ENCODE data around the gene BMP2.

BMP2 gene

GRCh38 chr20:6767536-6768227, at the start of gene BMP2:
Gene BMP2, plus strand, starts transcription at chr20:6767686. Its CDS starts 2,441 bp downstream, at chr20:6770127.
- Mint-ChIP-seq H3K27me3 (peaks cover 75% of the 10 kb centered on the region), H3K36me3 (ENCODE audit: low read depth) (no peaks in the 10 kb centered on the region), H3K9me3 (no peaks in the 10 kb centered on the region), H3K4me3 (peak within 1 kb of the TSS; percentile 78), H3K4me1 (ENCODE audit: low read depth) (peaks cover 17% of the 10 kb centered on the region), H3K27ac (no peak within 1 kb of the TSS)
- intact Hi-C loops (cut with micrococcal nuclease), result loop anchor here (2.0 to 5.0 kb wide), 3 partner anchors 65 to 520 kb away; no protein-coding TSS in a partner anchor

- intact Hi-C loops (cut with micrococcal nuclease), result no loop called here
- no peaks in the 10 kb centered on the region for H3K36me3 Mint-ChIP-seq (ENCODE audit: low read depth)
- peaks cover 33% of the 10 kb centered on the region for H3K27me3 Mint-ChIP-seq
- H3K9me3 Mint-ChIP-seq, result peaks cover 16% of the 10 kb centered on the region
- peak overlapping the region; percentile 40 for H3K27ac Mint-ChIP-seq
- H3K4me3 Mint-ChIP-seq, result no peak overlapping the region
- H3K4me1 Mint-ChIP-seq (ENCODE audit: low read depth), result peaks cover 22% of the 10 kb centered on the region
Measured at GRCh38 chr20:6718662-6719368, 48.7 kb upstream of the BMP2 start.

DNA sequence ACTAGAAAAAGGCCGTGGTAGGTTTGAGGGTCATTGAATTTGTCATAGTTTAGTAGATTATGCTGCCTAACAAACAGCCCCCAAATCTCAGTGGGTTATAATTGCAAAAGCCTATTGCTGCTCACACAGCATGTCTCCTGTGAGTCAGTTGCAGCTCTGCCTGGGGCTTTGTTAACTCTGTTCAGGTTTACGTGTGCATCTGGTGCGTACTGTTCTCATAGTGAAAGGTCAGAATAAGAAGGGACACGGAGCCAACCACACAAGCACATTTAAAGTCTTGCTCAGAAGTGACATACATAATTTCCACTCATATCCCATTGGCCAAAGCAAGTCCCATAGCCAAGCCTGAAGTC, 48.1 kb upstream of the BMP2 start:
- no peak overlapping the region for H3K4me3 Mint-ChIP-seq
- no peak overlapping the region for H3K27ac Mint-ChIP-seq
- intact Hi-C loops (cut with micrococcal nuclease), result no loop called here
- H3K27me3 Mint-ChIP-seq, result peaks cover 35% of the 10 kb centered on the region
- H3K4me1 Mint-ChIP-seq (ENCODE audit: low read depth), result peaks cover 22% of the 10 kb centered on the region
- no peaks in the 10 kb centered on the region for H3K36me3 Mint-ChIP-seq (ENCODE audit: low read depth)
- H3K9me3 Mint-ChIP-seq, result peaks cover 16% of the 10 kb centered on the region

GRCh38 chr20:6726761-6727160, 40.7 kb upstream of the BMP2 start:
- H3K4me1 Mint-ChIP-seq (ENCODE audit: low read depth), result no peaks in the 10 kb centered on the region
- H3K36me3 Mint-ChIP-seq (ENCODE audit: low read depth), result no peaks in the 10 kb centered on the region
- intact Hi-C loops (cut with micrococcal nuclease), result no loop called here
- peaks cover 11% of the 10 kb centered on the region for H3K27me3 Mint-ChIP-seq
- no peak overlapping the region for H3K4me3 Mint-ChIP-seq
- no peak overlapping the region for H3K27ac Mint-ChIP-seq
- no peaks in the 10 kb centered on the region for H3K9me3 Mint-ChIP-seq

DNA sequence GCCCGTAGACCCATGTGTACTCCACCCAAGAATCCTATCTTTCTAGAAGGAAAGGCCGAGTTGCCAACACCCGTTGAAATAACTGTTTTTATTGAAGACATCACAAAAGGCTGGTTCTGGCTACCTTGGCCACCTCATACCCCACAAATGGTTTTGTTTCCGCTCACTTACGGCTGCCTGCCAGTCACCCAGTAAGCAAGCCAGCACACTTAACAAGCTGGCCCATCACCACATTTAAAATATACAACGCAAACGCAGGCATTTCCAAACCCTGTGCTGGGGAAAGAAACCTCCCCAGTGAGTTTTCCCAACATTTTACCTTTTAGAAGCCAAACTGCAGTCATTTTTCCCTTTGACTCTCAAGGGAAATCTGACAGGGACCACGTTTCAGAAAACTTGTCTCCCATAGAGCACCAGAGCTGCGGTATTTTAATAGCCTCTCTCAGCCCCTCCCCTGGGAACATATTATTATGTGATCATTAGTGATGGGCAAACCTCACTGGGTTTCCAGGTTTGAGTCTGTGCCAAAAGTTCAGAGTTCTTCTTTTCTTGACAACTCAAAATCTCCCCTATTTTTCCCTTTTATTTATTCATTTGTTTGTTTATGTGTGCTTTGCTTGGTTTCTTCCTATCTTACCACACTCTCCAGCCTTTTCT, 36.7 kb upstream of the BMP2 start:
- H3K9me3 Mint-ChIP-seq, result no peaks in the 10 kb centered on the region
- intact Hi-C loops (cut with micrococcal nuclease), result no loop called here
- peaks cover 5% of the 10 kb centered on the region for H3K27me3 Mint-ChIP-seq
- no peaks in the 10 kb centered on the region for H3K36me3 Mint-ChIP-seq (ENCODE audit: low read depth)
- H3K4me3 Mint-ChIP-seq, result no peak overlapping the region
- H3K4me1 Mint-ChIP-seq (ENCODE audit: low read depth), result no peaks in the 10 kb centered on the region
- H3K27ac Mint-ChIP-seq, result no peak overlapping the region

GRCh38 chr20:6732001-6732447, 35.5 kb upstream of the BMP2 start:
- Mint-ChIP-seq H3K36me3 (ENCODE audit: low read depth) (no peaks in the 10 kb centered on the region), H3K27me3 (peaks cover 8% of the 10 kb centered on the region), H3K9me3 (no peaks in the 10 kb centered on the region), H3K27ac (no peak overlapping the region), H3K4me1 (ENCODE audit: low read depth) (no peaks in the 10 kb centered on the region), H3K4me3 (no peak overlapping the region)
- intact Hi-C loops (cut with micrococcal nuclease), result no loop called here

- intact Hi-C loops (cut with micrococcal nuclease), result no loop called here
- no peaks in the 10 kb centered on the region for H3K36me3 Mint-ChIP-seq (ENCODE audit: low read depth)
- H3K4me1 Mint-ChIP-seq (ENCODE audit: low read depth), result no peaks in the 10 kb centered on the region
- no peak overlapping the region for H3K27ac Mint-ChIP-seq
- peaks cover 8% of the 10 kb centered on the region for H3K27me3 Mint-ChIP-seq
- no peak overlapping the region for H3K4me3 Mint-ChIP-seq
- no peaks in the 10 kb centered on the region for H3K9me3 Mint-ChIP-seq
Measured at GRCh38 chr20:6732851-6733250, 34.6 kb upstream of the BMP2 start.

DNA sequence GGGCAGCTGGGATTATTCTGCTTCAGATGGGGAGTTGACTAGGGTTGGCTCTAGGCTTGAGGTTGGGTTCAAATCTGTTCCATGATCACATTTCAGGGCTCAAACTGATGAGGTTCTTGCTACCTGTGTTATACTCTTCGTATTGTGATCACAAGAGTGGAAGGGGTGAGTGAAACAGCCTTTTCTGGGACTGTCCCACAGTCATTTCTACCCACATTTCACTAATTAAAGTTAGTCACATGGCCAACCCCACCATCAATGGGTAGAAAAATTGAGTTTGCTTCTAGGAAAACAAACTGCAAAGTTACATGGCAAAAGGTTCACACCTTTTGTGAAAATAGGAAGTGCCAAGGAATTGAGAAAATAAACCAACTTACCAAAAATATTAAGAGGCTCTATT, 33.5 kb upstream of the BMP2 start:
- Mint-ChIP-seq H3K36me3 (ENCODE audit: low read depth) (no peaks in the 10 kb centered on the region), H3K4me3 (no peak overlapping the region), H3K27ac (no peak overlapping the region), H3K27me3 (peaks cover 7% of the 10 kb centered on the region), H3K4me1 (ENCODE audit: low read depth) (no peaks in the 10 kb centered on the region), H3K9me3 (no peaks in the 10 kb centered on the region)
- intact Hi-C loops (cut with micrococcal nuclease), result no loop called here

GRCh38 chr20:6735942-6736845, 31.3 kb upstream of the BMP2 start:
- no peaks in the 10 kb centered on the region for H3K36me3 Mint-ChIP-seq (ENCODE audit: low read depth)
- H3K4me1 Mint-ChIP-seq (ENCODE audit: low read depth), result no peaks in the 10 kb centered on the region
- H3K4me3 Mint-ChIP-seq, result no peak overlapping the region
- H3K27ac Mint-ChIP-seq, result no peak overlapping the region
- H3K9me3 Mint-ChIP-seq, result no peaks in the 10 kb centered on the region
- intact Hi-C loops (cut with micrococcal nuclease), result no loop called here
- H3K27me3 Mint-ChIP-seq, result peaks cover 20% of the 10 kb centered on the region

GRCh38 chr20:6739406-6739805, 28.1 kb upstream of the BMP2 start:
- Mint-ChIP-seq H3K9me3 (no peaks in the 10 kb centered on the region), H3K27me3 (peaks cover 23% of the 10 kb centered on the region), H3K4me1 (ENCODE audit: low read depth) (no peaks in the 10 kb centered on the region), H3K36me3 (ENCODE audit: low read depth) (no peaks in the 10 kb centered on the region), H3K27ac (no peak overlapping the region), H3K4me3 (no peak overlapping the region)
- intact Hi-C loops (cut with micrococcal nuclease), result no loop called here

DNA sequence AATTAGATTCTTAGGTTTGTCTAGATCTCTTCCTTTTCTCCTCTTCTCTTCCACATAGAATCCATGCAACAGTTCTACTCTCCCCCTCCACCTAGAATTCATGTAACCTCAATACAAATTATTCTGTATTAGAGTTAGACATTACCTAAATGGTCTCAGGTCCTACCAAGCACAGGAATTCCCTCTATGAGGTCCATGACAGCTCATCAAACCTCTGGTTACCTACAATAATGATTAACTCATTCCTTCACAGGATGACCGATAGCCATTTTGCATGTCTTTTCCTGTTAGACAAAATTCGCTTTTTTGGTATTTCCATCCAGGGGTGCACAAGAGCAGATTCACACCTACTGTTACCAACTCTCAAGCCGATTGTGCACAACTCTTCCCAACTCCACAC, 27.4 kb upstream of the BMP2 start:
- Mint-ChIP-seq H3K9me3 (no peaks in the 10 kb centered on the region), H3K36me3 (ENCODE audit: low read depth) (no peaks in the 10 kb centered on the region)

GRCh38 chr20:6744180-6744579, 23.3 kb upstream of the BMP2 start:
- H3K27ac Mint-ChIP-seq, result no peak overlapping the region
- no peaks in the 10 kb centered on the region for H3K4me1 Mint-ChIP-seq (ENCODE audit: low read depth)
- H3K9me3 Mint-ChIP-seq, result no peaks in the 10 kb centered on the region
- intact Hi-C loops (cut with micrococcal nuclease), result no loop called here
- peaks cover 29% of the 10 kb centered on the region for H3K27me3 Mint-ChIP-seq
- H3K4me3 Mint-ChIP-seq, result no peak overlapping the region
- H3K36me3 Mint-ChIP-seq (ENCODE audit: low read depth), result no peaks in the 10 kb centered on the region

More for the DNA sequence above, 27.4 kb upstream of the BMP2 start:
- peaks cover 21% of the 10 kb centered on the region for H3K27me3 Mint-ChIP-seq
- H3K27ac Mint-ChIP-seq, result no peak overlapping the region
- H3K4me1 Mint-ChIP-seq (ENCODE audit: low read depth), result no peaks in the 10 kb centered on the region
- H3K4me3 Mint-ChIP-seq, result no peak overlapping the region
- intact Hi-C loops (cut with micrococcal nuclease), result no loop called here

- H3K36me3 Mint-ChIP-seq (ENCODE audit: low read depth), result no peaks in the 10 kb centered on the region
- H3K4me1 Mint-ChIP-seq (ENCODE audit: low read depth), result no peaks in the 10 kb centered on the region
Measured at GRCh38 chr20:6744805-6745204, 22.7 kb upstream of the BMP2 start.

More at GRCh38 chr20:6744805-6745204, 22.7 kb upstream of the BMP2 start:
- Mint-ChIP-seq H3K4me3 (no peak overlapping the region), H3K27me3 (peaks cover 27% of the 10 kb centered on the region), H3K9me3 (no peaks in the 10 kb centered on the region), H3K27ac (no peak overlapping the region)
- intact Hi-C loops (cut with micrococcal nuclease), result no loop called here
